HCT116 (cell line): ENCODE measurements around the gene SLCO2B1.

ENCODE experiments used
- CEBPB ChIP-seq: IDR thresholded peaks from 2 replicates; pipeline ENCODE4 v1.6.1; 2012; ENCODE audit warnings: low read depth
- CTCF ChIP-seq, 3 experiments: fragments of 200-600 bp in 1 of 3; sonication (generic) in 1 of 3; IDR thresholded peaks in 2 of 3; conservative IDR thresholded peaks in 1 of 3; 2 replicates each; pipeline ENCODE4 v1.5.1; 2012 to 2017; ENCODE audit warnings: low read depth in 2 of 3, low read length in 2 of 3, antibody characterized with exemption in 1 of 3, borderline replicate concordance in 1 of 3, control low read depth in 1 of 3, mild to moderate bottlenecking in 1 of 3, mixed read lengths in 1 of 3, mixed run types in 1 of 3, moderate library complexity in 1 of 3; ENCODE audit not compliant: insufficient read depth in 1 of 3
- ELF1 ChIP-seq: IDR thresholded peaks from 2 replicates; pipeline ENCODE4 v1.6.1; 2012; ENCODE audit warnings: low read depth, borderline replicate concordance
- EZH2 ChIP-seq: fragments of 200-600 bp; sonication (generic); IDR thresholded peaks from 2 replicates; pipeline ENCODE4 v1.6.1; 2017; ENCODE audit warnings: antibody characterized with exemption, mixed run types
- POLR2A ChIP-seq: IDR thresholded peaks from 2 replicates; pipeline ENCODE4 v1.7.0; 2011; ENCODE audit warnings: borderline replicate concordance; ENCODE audit not compliant: insufficient read depth, insufficient read length; ENCODE audit errors: extremely low read depth
- POLR2AphosphoS5 ChIP-seq: IDR thresholded peaks from 2 replicates; pipeline ENCODE4 v1.6.1; 2011; ENCODE audit warnings: mild to moderate bottlenecking, low read depth, low read length, moderate library complexity
- RAD21 ChIP-seq: IDR thresholded peaks from 2 replicates; pipeline ENCODE4 v1.6.1; 2012; ENCODE audit warnings: low read depth, mild to moderate bottlenecking
- REST ChIP-seq: IDR thresholded peaks from 2 replicates; pipeline ENCODE4 v1.6.1; 2012; ENCODE audit warnings: low read depth
- SIN3A ChIP-seq: IDR thresholded peaks from 2 replicates; pipeline ENCODE4 v1.6.1; 2012; ENCODE audit warnings: low read depth
- SP1 ChIP-seq: IDR thresholded peaks from 2 replicates; pipeline ENCODE4 v1.6.1; 2012; ENCODE audit warnings: low read depth
- SRF ChIP-seq: IDR thresholded peaks from 2 replicates; pipeline ENCODE4 v1.6.1; 2012; ENCODE audit warnings: low read depth
- TCF7L2 ChIP-seq: IDR thresholded peaks from 2 replicates; pipeline ENCODE4 v1.7.0; 2011; ENCODE audit warnings: borderline replicate concordance, inconsistent platforms; ENCODE audit not compliant: insufficient read depth, insufficient read length; ENCODE audit errors: extremely low read depth

- no peak for TF ChIP-seq TCF7L2
- no peak for TF ChIP-seq CTCF (IDR thresholded peaks at IDR 0.05 in 2 of 3, conservative IDR thresholded peaks at IDR 0.05 in 1 of 3; ENCODE audit: borderline replicate concordance in 1 of 3, insufficient read depth in 1 of 3, low read depth in 2 of 3, low read length in 2 of 3)
- no peak for TF ChIP-seq RAD21
- TF ChIP-seq SP1, result no peak
- no peak for TF ChIP-seq POLR2AphosphoS5
- no peak for TF ChIP-seq POLR2A
- TF ChIP-seq SIN3A, result no peak
- TF ChIP-seq REST, result no peak
- TF ChIP-seq SRF, result no peak
- no peak for TF ChIP-seq CEBPB
- TF ChIP-seq EZH2, result no peak
- no peak for TF ChIP-seq ELF1
These were observed 15.8 kb upstream of the SLCO2B1 start for GRCh38 chr11:75135021-75135650.
